GM12878 (cell line): Measurements from ENCODE around the gene TRPV6. TPM values are rescaled to one million over a fixed set of nuclear protein-coding genes. Genes with fewer than 3 reads are reported as not detected.

Experiments used
- ATAC-seq: fragments of 200-7000 bp; cut with Tn5 transposase; 3 replicates; pipeline ENCODE4 v1.9.1; 2020; ENCODE audit warnings: mild to moderate bottlenecking, moderate library complexity
- BruUV-seq: library from RNA; stranded (reverse); fragments of 400-500 nt; replicated peaks from 2 replicates; lab custom pipeline; 2021; lab: Mats Ljungman, UMichigan
- CTCF ChIA-PET: fragments of 300-600 bp; sonication (Branson Sonifier 250); formaldehyde crosslinking; extraction: SDS; loops from one replicate; lab custom pipeline; 2021; ENCODE audit warnings: inconsistent platforms; lab: Yijun Ruan, JAX
- POLR2A ChIA-PET: fragments of 350-600 bp; formaldehyde crosslinking; extraction: SDS; loops from one replicate; lab custom pipeline; 2021; ENCODE audit warnings: inconsistent platforms; lab: Charles Lee
- RAD21 ChIA-PET: fragments of 300-600 bp; sonication (Branson Sonifier 250); formaldehyde crosslinking; loops from one replicate; lab custom pipeline; 2023; ENCODE audit warnings: antibody characterized with exemption; ENCODE audit not compliant: unreplicated experiment; lab: Charles Lee
- SMC1A ChIA-PET: fragments of 300-600 bp; sonication (Branson Sonifier 250); formaldehyde crosslinking; loops from one replicate; lab custom pipeline; 2023; ENCODE audit not compliant: unreplicated experiment, uncharacterized antibody; lab: Charles Lee
- DNase-seq: peaks from one replicate; pipeline ENCODE4 v3.0.0-alpha.2; 2011; ENCODE audit warnings: low read depth, low spot score
- FAIRE-seq: peaks from 3 replicates; lab custom pipeline; 2011; peaks lifted over from hg19 to GRCh38; lab: Jason Lieb, UNC
- H2AFZ ChIP-seq: 2 replicates; pipeline ENCODE4 v1.6.0; 2011; ENCODE audit warnings: low read depth, low read length, control low read depth; ENCODE audit not compliant: control insufficient read depth
- H3K27ac ChIP-seq: 2 replicates; pipeline ENCODE4 v1.5.1; 2011; ENCODE audit warnings: control low read depth; ENCODE audit not compliant: control insufficient read depth, insufficient read depth
- H3K27me3 ChIP-seq, 2 experiments: replicated peaks in 1 of 2; 2 replicates each; pipeline versions ENCODE4 v1.6.0 to v1.6.1; 2011; ENCODE audit warnings: low read length in 1 of 2; ENCODE audit not compliant: control insufficient read depth in 2 of 2, insufficient read depth in 2 of 2
- H3K36me3 ChIP-seq, 2 experiments: 2 replicates each; pipeline ENCODE4 v1.5.1; 2011; ENCODE audit warnings: low read length in 1 of 2; ENCODE audit not compliant: control insufficient read depth in 2 of 2, insufficient read depth in 2 of 2
- H3K4me1 ChIP-seq: 2 replicates; pipeline ENCODE4 v1.6.1; 2011; ENCODE audit warnings: mild to moderate bottlenecking, low read length, moderate library complexity, mixed read lengths; ENCODE audit not compliant: control insufficient read depth, insufficient read depth
- H3K4me2 ChIP-seq: 2 replicates; pipeline ENCODE4 v1.6.0; 2011; ENCODE audit warnings: control low read depth; ENCODE audit not compliant: control insufficient read depth, insufficient read depth
- H3K4me3 ChIP-seq: fragments of 200-600 bp; sonication (generic); 2 replicates; pipeline ENCODE4 v1.5.1; 2016
- H3K79me2 ChIP-seq: 2 replicates; pipeline ENCODE4 v1.6.0; 2011; ENCODE audit warnings: low read length; ENCODE audit not compliant: control insufficient read depth, insufficient read depth
- H3K9ac ChIP-seq: 2 replicates; pipeline ENCODE4 v1.8.0; 2011; ENCODE audit warnings: low read length, control low read depth, mixed read lengths; ENCODE audit not compliant: control insufficient read depth, insufficient read depth
- H3K9me3 ChIP-seq: replicated peaks from 3 replicates; pipeline ENCODE4 v1.5.1; 2011; ENCODE audit warnings: mild to moderate bottlenecking, low read length; ENCODE audit not compliant: control insufficient read depth, insufficient read depth
- H4K20me1 ChIP-seq: 2 replicates; pipeline ENCODE4 v1.6.0; 2011; ENCODE audit not compliant: control insufficient read depth, insufficient read depth
- BCL3 ChIP-seq: IDR thresholded peaks from 2 replicates; pipeline ENCODE4 v1.6.1; 2011; ENCODE audit warnings: borderline replicate concordance, low read depth, mild to moderate bottlenecking, moderate library complexity, low read length; ENCODE audit not compliant: insufficient read depth, poor library complexity, severe bottlenecking
- BMI1 ChIP-seq: fragments of 450-650 bp; IDR thresholded peaks from 2 replicates; pipeline ENCODE4 v1.6.1; 2016; ENCODE audit warnings: mild to moderate bottlenecking, moderate library complexity, borderline replicate concordance
- FOS ChIP-seq: IDR thresholded peaks from 3 replicates; pipeline ENCODE4 v1.6.1; 2011; ENCODE audit warnings: borderline replicate concordance; ENCODE audit not compliant: insufficient read length; ENCODE audit errors: extremely low read depth
- FOXM1 ChIP-seq: IDR thresholded peaks from 2 replicates; pipeline ENCODE4 v1.6.1; 2012; ENCODE audit warnings: low read depth, mild to moderate bottlenecking, inconsistent platforms, low read length, moderate library complexity
- MEF2B ChIP-seq: fragments of 450-650 bp; IDR thresholded peaks from 2 replicates; pipeline ENCODE4 v1.6.1; 2018; ENCODE audit warnings: mild to moderate bottlenecking, moderate library complexity; ENCODE audit not compliant: partially characterized antibody, poor library complexity, severe bottlenecking
- NFIC ChIP-seq: IDR thresholded peaks from 2 replicates; pipeline ENCODE4 v1.6.1; 2012; ENCODE audit warnings: low read depth, mild to moderate bottlenecking, inconsistent platforms, low read length, moderate library complexity
- NKRF ChIP-seq: fragments of 450-650 bp; conservative IDR thresholded peaks from 2 replicates; pipeline ENCODE4 v1.6.1; 2017; ENCODE audit warnings: mild to moderate bottlenecking, moderate library complexity
- POLR2A ChIP-seq: IDR thresholded peaks from 2 replicates; pipeline ENCODE4 v1.6.1; 2011; ENCODE audit warnings: low read depth, mild to moderate bottlenecking, low read length
- RELB ChIP-seq: fragments of 450-650 bp; IDR thresholded peaks from 2 replicates; pipeline ENCODE4 v1.6.1; 2017; ENCODE audit warnings: low read depth, mild to moderate bottlenecking, moderate library complexity
- SP1 ChIP-seq: IDR thresholded peaks from one replicate; pipeline ENCODE4 v1.6.1; 2011; ENCODE audit warnings: low read depth, low read length
- WGBS: methylation state at CpG from one replicate; pipeline ENCODE4 v1.1.6; 2016; ENCODE audit warnings: low lambda C conversion rate; ENCODE audit not compliant: insufficient replicate concordance, insufficient coverage; ENCODE audit errors: missing lambda C conversion rate; 5-methylcytosine and 5-hydroxymethylcytosine counted together
- in situ Hi-C: fragments of 300-500 bp; cut with MboI; formaldehyde crosslinking; loops from 9 replicates; pipeline ENCODE4 v1.14.3; 2018; ENCODE audit warnings: mixed read lengths
- intact Hi-C: fragments of 100-400 bp; cut with micrococcal nuclease; formaldehyde crosslinking; loops from one replicate; pipeline ENCODE4 v1.14.2; 2022; ENCODE audit not compliant: unreplicated experiment
- polyA plus RNA-seq, 11 experiments: library from polyadenylated mRNA; depleted of rRNA in 4 of 11; unstranded in 6 of 11; stranded (reverse) in 5 of 11; fragments of >200 nt; fragmentation: Nextera tagmentation in 4 of 11; fragmentation: Illumina TruSeq in 1 of 11; extraction: Ambion mirVana in 4 of 11; extraction: Trizol in 1 of 11; gene quantifications; 1 replicate in 1 of 11; 2 replicates in 10 of 11; pipeline versions ENCODE4 v1.2.1 to v1.2.3, GENCODE V29; 2011 to 2016; ENCODE audit warnings: inconsistent platforms in 2 of 11, missing spikeins in 2 of 11, low read depth in 1 of 11
- total RNA-seq, 4 experiments: library from RNA; depleted of rRNA in 3 of 4; stranded (reverse); fragments of >200 nt in 3 of 4; fragmentation: Illumina TruSeq in 1 of 4; extraction: Trizol in 1 of 4; gene quantifications; 2 replicates each; pipeline versions ENCODE4 v1.2.1 to v1.2.3, GENCODE V29; 2013 to 2021

TRPV6 gene
- total and polyA plus RNA-seq, 10 of the 15 experiments (the other 5 are each of a cell fraction or from before 2014, with no cell fraction given): not detected

GRCh38 chr7:142930126-142930730 is 44.7 kb upstream of the TRPV6 start:
- Histone ChIP-seq H3K4me3 (no peak overlapping the region), H3K4me1 (no peaks in the 10 kb centered on the region), H3K9ac (no peak overlapping the region), H2AFZ (no peak overlapping the region), H3K27ac (no peak overlapping the region), H3K79me2 (no peaks in the 10 kb centered on the region), H3K4me2 (no peak overlapping the region), H3K36me3 (no peaks in the 10 kb centered on the region), H4K20me1 (no peaks in the 10 kb centered on the region), H3K27me3 (no peaks in the 10 kb centered on the region; a peak in 2 of 4 replicates), H3K9me3 (no peaks in the 10 kb centered on the region; the same call in 2 of the 3 replicates)
- POLR2A ChIA-PET: no interaction called here
- WGBS: 19% methylated on average over 11 of the region's 11 CpGs
- BruUV-seq: no TSS peak
- TF ChIP-seq FOXM1 (no peak), RELB (no peak)
- SMC1A ChIA-PET: no interaction called here
- intact Hi-C loops (no loop called here), in situ Hi-C loops (no loop called here)
- FAIRE-seq (no peak), ATAC-seq (no peak), DNase-seq (no peak)
- RAD21 ChIA-PET: no interaction called here
- CTCF ChIA-PET: no interaction called here

- ChIA-PET SMC1A (no interaction called here), RAD21 (no interaction called here), CTCF (no interaction called here), POLR2A (no interaction called here)
- H3K4me1 ChIP-seq: no peaks in the 10 kb centered on the region
- WGBS: 35% methylated on average over 8 of the region's 8 CpGs
- in situ Hi-C loops: no loop called here
- H3K36me3 ChIP-seq: no peaks in the 10 kb centered on the region
- FAIRE-seq (no peak), DNase-seq (no peak), ATAC-seq (no peak)
- H3K27me3 ChIP-seq: no peaks in the 10 kb centered on the region; a peak in 3 of 4 replicates
- H4K20me1 ChIP-seq: no peaks in the 10 kb centered on the region
- intact Hi-C loops: no loop called here
- H3K79me2 ChIP-seq: no peaks in the 10 kb centered on the region
- H3K9me3 ChIP-seq: no peaks in the 10 kb centered on the region; the same call in 2 of the 3 replicates
- BruUV-seq: no TSS peak
- H3K4me2 ChIP-seq: no peak overlapping the region
- H3K9ac ChIP-seq: no peak overlapping the region
- H3K27ac ChIP-seq: no peak overlapping the region
- H2AFZ ChIP-seq: no peak overlapping the region
- no peak overlapping the region for H3K4me3 ChIP-seq
- TF ChIP-seq BMI1 (no peak), BCL3 (no peak), NKRF (no peak), NFIC (no peak), MEF2B (no peak), POLR2A (no peak), SP1 (no peak), FOS (no peak)
Measured at GRCh38 chr7:142927949-142928348, 42.4 kb upstream of the TRPV6 start.
